NCI-H510A (cell line): ENCODE measurements around the gene NDUFS3.
"Not testable (repeated sequence)": the region's sequence is repeated elsewhere in the genome, so short reads cannot be mapped to it uniquely, and the experiment has no call there.

Experiments
- DNase-seq: peaks from one replicate; lab custom pipeline; 2025; lab: John Stamatoyannopoulos, UW

The NDUFS3 gene

GRCh38 chr11:47578524-47579494 is at the start of gene NDUFS3, which contains the start of gene KBTBD4:
NDUFS3 (plus strand) TSS chr11:47579074; CDS start chr11:47579092, 18 bp downstream.
KBTBD4 (minus strand) TSS chr11:47578970; CDS start chr11:47578951, 19 bp downstream.
- peak; percentile 48 for DNase-seq

DNA sequence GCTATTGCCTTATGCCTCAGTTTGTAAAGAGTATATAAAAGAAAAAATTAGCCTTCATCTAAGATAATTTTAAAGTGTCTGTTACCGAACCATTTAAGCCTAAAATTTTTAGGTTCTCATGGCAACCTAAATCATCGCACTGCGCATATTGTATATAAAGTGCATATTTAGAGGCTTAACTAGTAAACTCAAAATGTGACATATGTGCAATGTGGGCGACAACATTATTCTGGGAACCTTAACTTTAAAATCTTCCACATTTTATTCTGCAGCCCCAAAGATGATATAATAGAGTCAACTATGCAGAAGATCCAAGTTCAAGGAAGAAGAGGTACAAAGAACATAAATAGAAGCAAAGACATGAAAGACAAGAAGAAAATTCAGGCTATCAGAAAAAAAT is 48.9 kb upstream of the NDUFS3 start:
- no peak for DNase-seq

- not testable (repeated sequence) for DNase-seq
Observed at GRCh38 chr11:47530721-47531120, 48.2 kb upstream of the NDUFS3 start.

DNA sequence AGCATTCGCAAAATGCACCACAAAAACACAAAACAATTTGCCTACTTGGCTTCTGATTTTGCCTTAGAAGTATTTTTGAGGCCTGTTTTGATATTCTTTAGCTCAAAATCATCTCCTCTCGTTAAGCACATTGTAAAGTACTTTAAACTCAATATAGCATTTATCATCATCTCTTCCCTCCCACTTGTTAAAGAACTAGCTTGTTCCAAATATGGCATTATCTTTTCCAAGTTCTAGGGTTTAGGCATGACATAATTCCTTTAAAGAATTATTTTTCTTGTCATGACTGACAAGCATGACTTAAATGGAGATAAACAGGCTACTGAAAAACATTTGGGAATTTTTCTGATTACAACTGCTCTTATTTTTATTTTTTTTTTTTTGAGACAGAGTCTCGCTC is 47.2 kb upstream of the NDUFS3 start:
- no peak for DNase-seq

DNA sequence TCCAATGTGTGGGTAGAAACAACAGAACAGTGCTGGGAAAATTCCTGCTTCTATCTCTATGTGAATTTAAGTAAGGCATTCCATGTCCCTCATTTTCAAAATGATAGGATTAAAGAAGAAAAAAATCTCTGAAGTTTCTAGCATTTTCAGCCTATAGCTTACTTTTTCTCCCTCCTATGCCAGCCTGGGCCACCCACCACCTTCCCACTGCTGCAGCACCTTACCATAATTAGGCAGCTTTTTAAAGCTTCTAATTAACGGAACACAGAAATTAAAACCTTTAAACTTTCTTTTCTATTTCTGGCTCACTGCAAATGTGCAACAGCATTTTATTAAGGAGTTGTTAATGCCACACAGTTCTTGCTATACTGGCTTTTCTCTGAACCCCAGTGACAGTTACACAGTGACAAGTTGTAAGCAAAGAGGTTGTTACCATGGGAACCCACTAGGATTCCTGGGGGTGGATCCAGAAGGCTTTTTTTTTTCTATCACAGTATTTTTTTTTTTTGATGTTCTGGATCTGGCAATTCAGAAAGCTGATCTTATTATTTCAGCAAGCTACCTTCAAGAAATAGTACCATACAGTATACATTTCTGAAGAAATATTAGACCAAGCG is 46.2 kb upstream of the NDUFS3 start:
- DNase-seq: no peak

DNA sequence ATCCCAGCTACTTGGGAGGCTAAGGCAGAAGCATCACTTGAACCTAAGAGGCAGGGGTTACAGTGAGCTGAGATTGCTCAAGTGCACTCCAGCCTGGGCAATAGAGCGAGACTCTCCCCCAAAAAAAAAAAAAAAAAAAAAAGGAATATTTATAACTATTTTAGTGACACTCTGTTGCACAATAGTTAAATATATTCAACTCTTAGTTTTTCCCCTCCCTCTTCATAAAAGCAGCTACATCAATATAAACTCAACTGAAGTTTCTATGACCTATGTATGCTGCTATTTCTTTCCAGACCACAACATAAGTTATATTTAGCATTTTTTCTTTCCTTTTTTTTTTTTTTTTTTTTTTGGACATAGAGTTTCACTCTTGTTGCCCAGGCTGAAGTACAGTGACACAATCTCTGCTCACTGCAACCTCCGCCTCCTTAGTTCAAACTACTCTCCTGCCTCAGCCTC is 45.2 kb upstream of the NDUFS3 start:
- no peak for DNase-seq

GRCh38 chr11:47534704-47535251 is 44.1 kb upstream of the NDUFS3 start:
- no peak for DNase-seq

DNA sequence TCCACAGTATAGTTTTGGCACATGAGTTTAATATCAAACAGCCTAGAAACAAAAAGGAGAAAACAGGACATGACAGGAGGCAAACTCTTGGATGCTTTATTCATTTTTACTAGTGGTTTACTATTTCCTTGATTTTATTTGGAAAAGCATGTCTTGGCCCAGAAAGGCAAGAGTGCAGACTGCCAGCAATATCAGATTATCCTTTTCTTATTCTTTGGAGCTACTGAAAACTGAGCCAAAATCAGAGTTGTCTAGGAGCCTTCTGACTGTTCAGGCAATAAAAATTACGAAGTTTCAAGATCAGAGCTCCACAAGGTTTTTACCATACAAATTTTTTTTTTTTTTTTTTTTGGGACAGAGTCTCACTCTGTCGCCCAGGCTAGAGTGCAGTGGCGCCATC is 42.0 kb upstream of the NDUFS3 start:
- no peak for DNase-seq

GRCh38 chr11:47538741-47539565 is 39.9 kb upstream of the NDUFS3 start:
- DNase-seq: no peak

GRCh38 chr11:47539681-47540039 is 39.2 kb upstream of the NDUFS3 start:
- no peak for DNase-seq

DNA sequence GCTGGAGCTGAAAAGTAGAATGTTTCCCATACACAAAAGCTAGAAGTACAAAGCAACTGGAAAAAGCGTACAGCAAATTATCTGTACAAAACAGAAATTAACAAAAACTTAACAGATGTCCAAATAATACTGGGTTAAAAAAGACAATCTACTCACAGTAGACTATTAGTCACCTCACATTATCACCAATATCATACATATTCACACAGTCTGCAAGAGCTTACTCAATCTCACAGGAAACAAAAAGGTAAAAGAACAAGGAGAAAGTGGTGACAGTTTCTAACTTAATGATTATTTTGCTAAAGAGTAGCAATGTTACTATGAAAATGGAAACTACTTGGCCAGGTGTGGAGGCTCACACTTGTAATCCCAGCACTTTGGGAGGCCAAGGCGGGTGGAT is 37.8 kb upstream of the NDUFS3 start:
- DNase-seq: no peak

GRCh38 chr11:47545298-47545697 is 33.6 kb upstream of the NDUFS3 start:
- no peak for DNase-seq

- DNase-seq: not testable (repeated sequence)
Observed at GRCh38 chr11:47546274-47546673, 32.6 kb upstream of the NDUFS3 start.

- DNase-seq: no peak
Observed at GRCh38 chr11:47550288-47551047, 28.4 kb upstream of the NDUFS3 start.

GRCh38 chr11:47551086-47551485 is 27.8 kb upstream of the NDUFS3 start:
- DNase-seq: no peak

GRCh38 chr11:47552056-47552565 is 26.8 kb upstream of the NDUFS3 start:
- no peak for DNase-seq

DNA sequence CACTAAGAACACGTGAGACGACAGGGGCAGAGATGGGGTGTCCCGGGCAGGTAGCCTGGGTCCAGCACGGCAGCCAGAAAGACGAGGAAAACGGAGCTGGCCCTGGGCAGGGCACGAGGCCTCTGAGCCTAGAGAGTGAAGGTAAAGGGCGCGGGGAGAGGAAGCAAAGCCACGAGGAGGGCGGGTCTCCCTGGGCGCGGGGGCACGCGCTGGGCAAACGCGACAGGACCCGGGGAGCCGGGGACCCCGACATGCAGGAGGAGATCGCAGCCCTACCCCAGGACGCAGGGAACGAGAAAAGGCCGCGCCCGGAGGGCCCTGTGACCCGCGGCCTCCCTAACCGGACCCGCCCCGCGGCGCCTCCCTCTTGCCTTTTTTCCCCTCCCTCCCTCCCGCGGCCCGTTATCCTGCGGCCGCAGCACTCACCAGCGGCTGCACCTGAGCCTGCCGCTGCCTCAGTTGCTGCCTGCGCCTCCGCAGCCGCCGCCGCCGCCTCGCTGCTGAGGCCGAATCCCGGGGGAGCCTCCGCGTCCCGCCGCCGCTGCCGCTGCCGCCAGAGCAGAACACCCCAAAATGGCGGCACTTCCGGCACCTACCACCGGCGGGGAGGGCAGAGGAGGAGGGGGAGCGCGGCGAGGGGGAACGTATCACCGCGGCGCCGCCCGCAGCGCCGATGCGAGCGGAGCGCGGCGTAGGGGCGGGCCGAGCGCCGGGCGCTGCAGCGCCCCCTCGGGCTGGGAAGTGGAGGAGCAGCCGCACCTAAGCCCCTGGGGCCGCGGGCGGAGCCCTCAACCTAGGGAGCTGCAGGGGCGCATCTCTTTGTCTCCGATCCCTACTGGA is 26.1 kb upstream of the NDUFS3 start, which contains the start of gene CELF1:
CELF1 (minus strand) TSS at position 567 of the 840 bp plus-strand sequence. CDS start 53,609 bp downstream, outside the sequence.
- DNase-seq: peak; percentile 56

- no peak for DNase-seq
Observed at GRCh38 chr11:47553406-47553743, 25.5 kb upstream of the NDUFS3 start.

DNA sequence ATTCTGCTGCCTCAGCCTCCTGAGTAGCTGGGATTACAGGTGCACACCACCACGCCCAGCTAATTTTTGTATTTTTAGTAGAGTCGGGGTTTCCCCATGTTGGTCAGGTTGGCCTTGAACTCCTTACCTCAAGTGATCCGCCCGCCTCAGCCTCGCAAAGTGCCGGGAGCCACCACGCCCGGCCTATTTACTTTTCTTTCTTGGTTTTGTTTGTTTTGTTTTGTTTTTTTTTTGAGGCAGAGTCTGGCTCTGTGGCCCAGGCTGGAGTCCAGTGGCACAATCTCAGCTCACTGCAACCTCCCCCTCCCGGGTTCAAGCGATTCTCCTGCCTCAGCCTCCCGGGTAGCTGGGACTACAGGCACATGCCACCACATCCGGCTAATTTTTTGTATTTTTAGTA is 21.9 kb upstream of the NDUFS3 start:
- not testable (repeated sequence) for DNase-seq

GRCh38 chr11:47558695-47559094 is 20.2 kb upstream of the NDUFS3 start:
- no peak for DNase-seq
